IPS-18a (cell line): ENCODE results near the gene PDE4B.

Source experiments
- H3K27ac ChIP-seq: one replicate; pipeline ENCODE4 v1.5.1; 2013; ENCODE audit warnings: low read length
- H3K27me3 ChIP-seq: one replicate; pipeline ENCODE4 v1.6.1; 2013; ENCODE audit warnings: mild to moderate bottlenecking, low read length; ENCODE audit not compliant: control insufficient read depth, insufficient read depth
- H3K36me3 ChIP-seq: one replicate; pipeline ENCODE4 v1.6.1; 2013; ENCODE audit warnings: low read depth, low read length; ENCODE audit not compliant: control insufficient read depth
- H3K4me1 ChIP-seq: one replicate; pipeline ENCODE4 v1.6.1; 2013; ENCODE audit warnings: low read depth, low read length; ENCODE audit not compliant: control insufficient read depth
- H3K4me3 ChIP-seq: one replicate; pipeline ENCODE4 v1.5.1; 2013; ENCODE audit warnings: low read length
- H3K9ac ChIP-seq: one replicate; pipeline ENCODE4 v1.6.1; 2013; ENCODE audit warnings: mild to moderate bottlenecking, low read length, moderate library complexity
- H3K9me3 ChIP-seq: one replicate; pipeline ENCODE4 v1.6.1; 2013; ENCODE audit warnings: low read depth, low read length; ENCODE audit not compliant: control insufficient read depth

PDE4B gene

GRCh38 chr1:66355756-66356155, 563.1 kb downstream of the PDE4B start:
- H3K36me3 ChIP-seq, result no peaks in the 10 kb centered on the region
- no peak overlapping the region for H3K9ac ChIP-seq
- peak overlapping the region; percentile 7 for H3K4me3 ChIP-seq
- peaks cover 60% of the 10 kb centered on the region for H3K4me1 ChIP-seq
- no peaks in the 10 kb centered on the region for H3K27me3 ChIP-seq
- no peaks in the 10 kb centered on the region for H3K9me3 ChIP-seq
- H3K27ac ChIP-seq, result no peak overlapping the region

DNA sequence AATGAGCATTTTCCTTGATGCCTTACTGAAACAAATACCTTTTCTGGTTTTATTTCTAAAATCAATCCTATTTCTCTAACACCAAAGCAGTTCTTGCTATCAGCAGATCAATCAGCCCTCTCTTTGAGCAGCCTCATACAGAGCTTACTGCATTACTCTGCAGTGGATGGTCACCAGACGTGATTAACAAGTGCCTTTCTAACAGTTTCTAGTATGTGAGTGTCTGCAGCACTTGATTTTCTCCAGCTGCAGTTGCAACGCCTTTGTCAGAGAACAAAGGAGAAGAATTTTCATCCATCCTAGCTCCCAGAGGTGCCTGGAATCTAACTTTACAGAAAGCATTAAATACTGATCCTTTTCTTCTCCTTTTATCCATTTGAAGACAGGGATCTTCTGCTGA, 563.9 kb downstream of the PDE4B start:
- peaks cover 53% of the 10 kb centered on the region for H3K4me1 ChIP-seq
- no peaks in the 10 kb centered on the region for H3K9me3 ChIP-seq
- H3K27ac ChIP-seq, result peak overlapping the region; percentile 24
- no peaks in the 10 kb centered on the region for H3K36me3 ChIP-seq
- H3K27me3 ChIP-seq, result no peaks in the 10 kb centered on the region
- H3K4me3 ChIP-seq, result peak overlapping the region; percentile 7
- H3K9ac ChIP-seq, result peak overlapping the region; percentile 26

GRCh38 chr1:66357021-66357420, 564.3 kb downstream of the PDE4B start:
- Histone ChIP-seq H3K4me1 (peaks cover 49% of the 10 kb centered on the region), H3K36me3 (peaks cover 4% of the 10 kb centered on the region), H3K9ac (peak overlapping the region; percentile 26), H3K4me3 (peak overlapping the region; percentile 7), H3K27ac (peak overlapping the region; percentile 24), H3K9me3 (no peaks in the 10 kb centered on the region), H3K27me3 (no peaks in the 10 kb centered on the region)

DNA sequence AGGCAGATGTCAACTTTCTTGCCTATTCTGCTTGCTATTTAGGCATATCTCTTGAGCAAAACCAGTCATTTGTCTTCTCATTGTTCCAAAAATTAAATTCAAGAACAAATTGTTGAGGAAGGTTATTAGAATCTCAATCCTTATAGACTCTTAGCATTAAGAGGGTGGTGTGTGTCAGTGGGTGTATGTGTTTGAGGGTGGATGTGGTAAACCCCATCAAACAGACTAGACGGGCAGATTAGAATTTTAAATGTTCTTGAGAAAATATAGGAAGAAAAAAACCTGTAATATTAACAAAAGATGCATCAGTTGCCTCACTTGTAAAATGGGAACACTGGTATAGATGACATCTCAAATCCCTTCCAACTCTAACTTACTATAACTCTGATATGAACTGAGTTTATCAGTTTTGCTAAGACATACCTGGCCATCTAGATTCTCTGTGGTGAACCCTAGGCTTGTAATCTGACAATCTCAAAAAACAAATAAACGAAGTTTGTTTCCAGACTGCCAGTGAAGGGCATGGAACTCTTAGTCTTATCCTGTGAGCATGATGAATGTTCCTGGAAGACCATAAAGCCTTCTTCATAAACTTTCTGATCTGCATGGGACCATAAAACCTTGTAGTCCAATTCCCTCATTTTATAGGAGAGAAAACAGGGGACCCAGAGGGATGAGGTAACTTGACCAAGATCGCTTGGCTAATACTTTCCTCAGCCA, 564.9 kb downstream of the PDE4B start:
- Histone ChIP-seq H3K4me3 (no peak overlapping the region), H3K9ac (no peak overlapping the region), H3K27me3 (no peaks in the 10 kb centered on the region), H3K36me3 (peaks cover 9% of the 10 kb centered on the region), H3K9me3 (no peaks in the 10 kb centered on the region), H3K4me1 (peaks cover 43% of the 10 kb centered on the region), H3K27ac (no peak overlapping the region)

GRCh38 chr1:66359269-66359668, 566.6 kb downstream of the PDE4B start:
- Histone ChIP-seq H3K4me1 (peaks cover 27% of the 10 kb centered on the region), H3K27ac (no peak overlapping the region), H3K9ac (no peak overlapping the region)

DNA sequence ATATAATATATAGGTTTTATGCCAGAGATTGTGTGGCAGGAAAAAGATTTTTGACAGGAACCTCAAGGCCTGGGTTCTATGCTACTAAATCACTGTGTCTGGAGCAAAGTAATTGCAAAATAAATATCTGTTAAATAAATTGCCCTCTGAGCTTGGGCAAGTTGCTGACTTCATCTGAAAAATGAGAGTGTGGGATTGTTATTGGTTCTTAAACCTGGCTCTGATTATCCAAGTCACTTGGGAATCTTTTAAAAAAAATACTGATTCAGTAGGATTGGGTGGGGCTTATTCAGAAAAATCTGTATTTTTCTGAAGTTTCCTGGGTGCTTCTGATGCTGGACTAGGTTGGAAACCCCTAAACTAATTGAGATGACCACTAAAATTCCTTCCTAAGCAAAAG, 567.1 kb downstream of the PDE4B start:
- H3K9ac ChIP-seq, result no peak overlapping the region
- peaks cover 22% of the 10 kb centered on the region for H3K4me1 ChIP-seq
- H3K9me3 ChIP-seq, result no peaks in the 10 kb centered on the region
- no peak overlapping the region for H3K4me3 ChIP-seq
- H3K36me3 ChIP-seq, result peaks cover 14% of the 10 kb centered on the region
- H3K27ac ChIP-seq, result no peak overlapping the region
- H3K27me3 ChIP-seq, result no peaks in the 10 kb centered on the region

More at GRCh38 chr1:66359269-66359668, 566.6 kb downstream of the PDE4B start:
- Histone ChIP-seq H3K9me3 (no peaks in the 10 kb centered on the region), H3K27me3 (no peaks in the 10 kb centered on the region), H3K36me3 (peaks cover 14% of the 10 kb centered on the region), H3K4me3 (no peak overlapping the region)

DNA sequence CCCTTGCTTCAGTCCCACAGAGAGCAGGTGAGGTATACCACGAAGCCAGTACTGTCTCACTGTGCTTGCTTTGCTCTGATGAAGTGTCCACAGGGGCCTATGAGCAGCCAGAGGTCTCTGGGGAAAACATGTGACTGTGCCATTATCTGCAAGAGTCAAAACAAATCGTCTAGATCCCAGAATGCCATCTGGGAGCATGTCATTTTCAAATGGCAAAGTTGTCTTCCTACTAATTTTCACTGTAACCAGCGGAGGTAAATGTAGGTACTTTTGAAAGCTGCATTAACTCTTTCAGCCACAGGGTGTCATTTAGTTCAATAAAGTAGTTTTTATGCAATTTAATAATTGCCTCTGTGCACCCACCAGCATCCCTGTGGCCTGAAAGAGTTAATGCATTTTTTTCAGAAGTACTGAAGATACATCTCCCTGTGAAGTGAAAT, 567.6 kb downstream of the PDE4B start:
- Histone ChIP-seq H3K36me3 (peaks cover 17% of the 10 kb centered on the region), H3K9me3 (no peaks in the 10 kb centered on the region), H3K9ac (no peak overlapping the region), H3K27ac (no peak overlapping the region), H3K27me3 (no peaks in the 10 kb centered on the region), H3K4me3 (no peak overlapping the region), H3K4me1 (peaks cover 19% of the 10 kb centered on the region)

GRCh38 chr1:66364578-66365391, 572.1 kb downstream of the PDE4B start:
- no peaks in the 10 kb centered on the region for H3K4me1 ChIP-seq
- H3K9me3 ChIP-seq, result no peaks in the 10 kb centered on the region
- no peaks in the 10 kb centered on the region for H3K27me3 ChIP-seq
- no peak overlapping the region for H3K4me3 ChIP-seq
- H3K27ac ChIP-seq, result no peak overlapping the region
- H3K9ac ChIP-seq, result no peak overlapping the region
- H3K36me3 ChIP-seq, result peaks cover 44% of the 10 kb centered on the region

GRCh38 chr1:66365635-66366034, 572.9 kb downstream of the PDE4B start:
- Histone ChIP-seq H3K36me3 (peaks cover 48% of the 10 kb centered on the region), H3K9ac (no peak overlapping the region)

GRCh38 chr1:66366634-66367033, 573.9 kb downstream of the PDE4B start:
- no peaks in the 10 kb centered on the region for H3K9me3 ChIP-seq
- H3K4me1 ChIP-seq, result no peaks in the 10 kb centered on the region
- no peaks in the 10 kb centered on the region for H3K27me3 ChIP-seq
- H3K9ac ChIP-seq, result no peak overlapping the region
- H3K27ac ChIP-seq, result no peak overlapping the region
- H3K36me3 ChIP-seq, result peaks cover 48% of the 10 kb centered on the region
- no peak overlapping the region for H3K4me3 ChIP-seq

More at GRCh38 chr1:66365635-66366034, 572.9 kb downstream of the PDE4B start:
- no peaks in the 10 kb centered on the region for H3K9me3 ChIP-seq
- H3K4me1 ChIP-seq, result no peaks in the 10 kb centered on the region
- no peaks in the 10 kb centered on the region for H3K27me3 ChIP-seq
- H3K27ac ChIP-seq, result no peak overlapping the region
- no peak overlapping the region for H3K4me3 ChIP-seq

DNA sequence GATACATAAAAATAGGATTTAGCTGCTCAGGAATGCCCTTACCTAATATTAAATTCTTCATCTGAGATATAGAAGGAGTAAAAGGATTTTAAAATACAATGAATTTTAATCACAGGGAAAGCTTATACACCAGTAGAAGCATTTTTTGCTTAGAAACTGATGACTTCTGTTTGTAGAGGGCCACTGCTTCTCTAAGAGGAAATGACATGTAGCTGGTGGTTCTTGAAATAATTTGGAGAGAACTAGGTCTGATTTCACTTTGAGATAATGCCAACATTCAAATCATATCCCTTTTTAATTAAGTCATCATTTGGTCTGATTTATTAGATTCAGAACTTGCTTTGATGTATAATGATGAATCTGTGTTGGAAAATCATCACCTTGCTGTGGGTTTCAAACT, 574.7 kb downstream of the PDE4B start:
- Histone ChIP-seq H3K27me3 (no peaks in the 10 kb centered on the region), H3K4me3 (no peak overlapping the region), H3K9me3 (no peaks in the 10 kb centered on the region), H3K9ac (no peak overlapping the region), H3K4me1 (no peaks in the 10 kb centered on the region), H3K27ac (no peak overlapping the region), H3K36me3 (peaks cover 41% of the 10 kb centered on the region)
